ENCODE results near the gene OSMR.

GRCh38 chr5:38922199-38922598 is 76.4 kb downstream of the OSMR start:
- TF ChIP-seq CTCF (IDR thresholded peaks at IDR 0.05) (peak; percentile 56 to 79 (median 62)), POLR2AphosphoS5 (IDR thresholded peaks at IDR 0.05) (no peak), EP300 (IDR thresholded peaks at IDR 0.05) (no peak), POLR2A (IDR thresholded peaks at IDR 0.05; ENCODE audit: low read depth) (no peak)
